Transverse colon (tissue), 4 donors: ENCODE results near the gene TTC38. TPM values are rescaled to one million over a fixed set of nuclear protein-coding genes. Genes with fewer than 3 reads are reported as not detected.

Experiments used
- DNase-seq: peaks from one replicate; pipeline ENCODE4 v3.0.0-alpha.2; 2019
- H3K27ac ChIP-seq, 4 donors: fragments of 200-600 bp; sonication (generic); 2 replicates each; pipeline ENCODE4 v1.5.1; 2016 to 2018; ENCODE audit warnings: inconsistent platforms in 4 of 4
- H3K27me3 ChIP-seq: fragments of 200-600 bp; sonication (generic); 2 replicates; pipeline ENCODE4 v1.5.1; 2017; ENCODE audit warnings: inconsistent platforms
- H3K36me3 ChIP-seq, 4 donors: fragments of 200-600 bp; sonication (generic); 2 replicates each; pipeline ENCODE4 v1.5.1; 2017 to 2019; ENCODE audit warnings: inconsistent platforms in 4 of 4
- H3K4me1 ChIP-seq, 4 donors: fragments of 200-600 bp; sonication (generic); 2 replicates each; pipeline ENCODE4 v1.5.1; 2017 to 2020; ENCODE audit warnings: inconsistent platforms in 4 of 4
- H3K4me3 ChIP-seq, 4 donors: fragments of 200-600 bp; sonication (generic); 1 replicate in 1 of 4; 2 replicates in 3 of 4; pipeline versions ENCODE4 v1.5.1 to v1.6.1; 2017 to 2019; ENCODE audit warnings: inconsistent platforms in 4 of 4
- H3K9me3 ChIP-seq, 2 donors: fragments of 200-600 bp; sonication (generic); 2 replicates each; pipeline ENCODE4 v1.5.1; 2017 to 2019; ENCODE audit warnings: inconsistent platforms in 2 of 2
- CTCF ChIP-seq, 5 experiments: fragments of 200-600 bp in 3 of 5; fragments of 450-650 bp in 2 of 5; sonication (generic) in 3 of 5; IDR thresholded peaks; 1 replicate in 2 of 5; 2 replicates in 3 of 5; pipeline ENCODE4 v1.5.1; 2016 to 2017; ENCODE audit warnings: antibody characterized with exemption in 5 of 5, inconsistent platforms in 3 of 5, mild to moderate bottlenecking in 2 of 5, moderate library complexity in 1 of 5
- EP300 ChIP-seq: sonication (generic); formaldehyde crosslinking; IDR thresholded peaks from one replicate; pipeline ENCODE4 v1.6.1; 2017; ENCODE audit warnings: antibody characterized with exemption, low read depth
- POLR2A ChIP-seq: fragments of 450-650 bp; IDR thresholded peaks from one replicate; pipeline ENCODE4 v1.6.1; 2016; ENCODE audit warnings: antibody characterized with exemption, mild to moderate bottlenecking, moderate library complexity
- POLR2AphosphoS5 ChIP-seq, 3 donors: sonication (generic); formaldehyde crosslinking; IDR thresholded peaks; one replicate each; pipeline ENCODE4 v1.6.1; 2016; ENCODE audit warnings: antibody characterized with exemption in 3 of 3
- WGBS, 2 donors: methylation state at CpG; one replicate each; pipeline ENCODE4 v1.1.5; 2018; ENCODE audit warnings: low coverage in 1 of 2; 5-methylcytosine and 5-hydroxymethylcytosine counted together
- in situ Hi-C, 4 donors: fragments of 200-750 bp; cut with MboI; loops; one replicate each; pipeline versions ENCODE4 v1.15.0 to v1.15.1; 2017; ENCODE audit warnings: low sequenced_read_pairs in 3 of 4, low pct_ligation_motif_present in 1 of 4, low pct_unique_long_range_greater_than_20kb in 1 of 4
- intact Hi-C: fragments of 100-400 bp; cut with DNase I; formaldehyde crosslinking; loops from one replicate; pipeline ENCODE4 v1.15.1; 2023; ENCODE audit warnings: low total_unique reads
- total RNA-seq, 4 donors: library from RNA; depleted of rRNA; stranded (reverse); fragments of >200 nt; gene quantifications; one replicate each; pipeline ENCODE4 v1.1.0, GENCODE V29; 2016

TTC38 gene
- total RNA-seq, 4 donors from 2014 or later, result 167 to 316 (median 292) TPM

DNA sequence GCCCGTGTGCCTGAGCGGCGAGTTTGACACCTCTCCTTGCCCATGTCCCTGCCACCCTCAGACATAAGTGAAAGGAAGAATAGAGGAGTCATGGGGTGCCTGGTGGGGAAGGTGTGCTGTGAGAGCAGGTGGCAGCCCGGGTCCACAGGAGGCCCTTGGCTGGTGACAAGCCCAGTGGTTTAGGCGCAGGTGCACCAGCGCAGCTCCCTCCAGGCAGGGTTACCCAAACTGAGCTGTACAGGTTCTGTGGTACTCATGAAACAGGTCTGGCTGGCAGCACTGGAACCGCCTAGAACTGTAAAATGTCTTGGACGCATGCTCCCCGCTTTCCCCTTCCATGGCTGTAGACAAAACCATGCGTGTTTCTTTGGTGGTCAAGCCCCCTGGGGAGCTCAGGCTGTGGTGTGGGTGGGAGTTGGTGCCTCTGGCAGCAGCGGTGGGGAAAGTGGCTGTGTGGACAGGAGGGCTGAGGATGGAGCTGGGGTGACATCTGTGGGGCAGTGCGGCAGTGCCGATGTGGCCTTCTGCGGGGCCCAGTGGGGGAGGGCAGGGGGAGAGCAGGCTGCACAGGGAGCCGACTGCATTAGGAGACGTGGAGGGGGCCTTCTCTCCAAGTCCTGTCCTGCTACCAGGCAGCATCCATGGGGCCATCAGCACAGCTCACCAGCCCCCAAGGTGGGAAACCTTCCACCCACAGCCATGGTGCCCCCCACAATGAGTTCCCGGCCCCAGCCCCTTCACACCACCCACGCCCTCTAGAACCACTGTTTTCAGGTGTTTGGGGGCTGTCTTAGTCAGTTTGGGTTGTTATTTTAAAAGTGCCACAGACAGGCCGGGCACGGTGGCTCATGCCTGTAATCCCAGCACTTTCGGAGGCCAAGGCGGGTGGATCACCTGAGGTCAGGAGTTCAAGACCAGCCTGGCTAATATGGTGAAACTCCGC lies 23.3 kb downstream of the TTC38 start:
- peaks cover 0 to 15% (median 7%) of the 10 kb centered on the region in 4 donors for H3K36me3 ChIP-seq
- DNase-seq, result no peak
- in situ Hi-C loops (loop anchor here in 1 of 4 donors (10.0 kb wide), 1 partner anchor 146 kb away; no protein-coding TSS in a partner anchor), intact Hi-C loops (no loop called here)
- TF ChIP-seq EP300, result no peak
- no peak for TF ChIP-seq POLR2A
- 94% methylated on average over 23 of the region's 23 CpGs; no CpG with 5 or more reads in 1 of the 2 donors for WGBS, 2 donors
- H3K27me3 ChIP-seq, result no peaks in the 10 kb centered on the region
- no peak overlapping the region for H3K4me3 ChIP-seq
- H3K9me3 ChIP-seq, result no peaks in the 10 kb centered on the region
- H3K4me1 ChIP-seq, result peaks cover 6 to 13% (median 7%) of the 10 kb centered on the region in 4 donors
- no peak overlapping the region for H3K27ac ChIP-seq

DNA sequence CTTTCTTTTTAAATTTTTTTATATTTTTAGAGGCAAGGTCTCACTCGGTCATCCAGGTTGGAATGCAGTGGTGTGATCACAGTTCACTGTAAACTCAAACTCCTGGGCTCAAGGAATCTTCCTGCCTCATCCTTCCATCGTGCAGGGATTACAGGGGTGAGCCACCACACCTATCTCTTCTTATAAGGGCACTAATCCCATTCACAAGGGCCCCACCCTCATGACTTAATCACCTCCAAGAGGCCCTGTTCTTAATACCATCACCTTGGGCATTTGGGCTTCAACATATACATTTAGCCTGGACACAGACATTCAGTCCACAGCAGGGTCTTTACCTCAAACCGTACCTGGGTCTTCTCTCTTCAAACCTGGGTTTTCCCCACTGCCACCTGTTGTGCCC lies 24.4 kb downstream of the TTC38 start:
- H3K27me3 ChIP-seq, result no peaks in the 10 kb centered on the region
- peak overlapping the region in 2 of 4 donors; percentile 33 to 39 for H3K27ac ChIP-seq
- in situ Hi-C loops, result loop anchor here in 1 of 4 donors (10.0 kb wide), 1 partner anchor 147 kb away; no protein-coding TSS in a partner anchor
- no peak for DNase-seq
- no peaks in the 10 kb centered on the region for H3K9me3 ChIP-seq
- WGBS, 2 donors, result 92% methylated on average over 3 of the region's 3 CpGs; no CpG with 5 or more reads in 1 of the 2 donors
- peaks cover 0 to 15% (median 6%) of the 10 kb centered on the region in 4 donors for H3K36me3 ChIP-seq
- intact Hi-C loops, result no loop called here
- H3K4me3 ChIP-seq, result no peak overlapping the region
- TF ChIP-seq POLR2A (no peak), POLR2AphosphoS5 (IDR thresholded peaks at IDR 0.05) (no peak), EP300 (no peak), CTCF (IDR thresholded peaks at IDR 0.05) (no peak)
- peaks cover 10 to 19% (median 14%) of the 10 kb centered on the region in 4 donors for H3K4me1 ChIP-seq

DNA sequence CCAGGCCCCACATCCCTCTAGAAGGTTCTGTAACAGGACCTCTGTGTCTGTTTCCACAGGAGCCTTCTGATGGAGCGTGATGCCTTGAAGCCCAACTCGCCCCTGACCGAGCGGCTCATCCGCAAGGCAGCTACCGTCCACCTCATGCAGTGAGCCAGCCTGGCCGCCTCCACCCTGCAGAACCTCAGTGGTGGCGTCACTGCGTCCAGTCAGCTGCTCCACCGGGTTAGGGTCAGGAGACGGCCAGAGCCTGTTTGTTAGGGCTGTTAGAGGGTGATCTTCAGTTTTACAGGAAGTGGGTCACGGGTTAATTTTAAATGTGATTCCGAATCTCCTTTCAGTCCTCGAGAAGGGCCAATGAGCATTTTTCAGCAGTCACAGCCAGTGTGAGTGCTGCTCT lies 24.9 kb downstream of the TTC38 start:
- H3K9me3 ChIP-seq, result no peaks in the 10 kb centered on the region
- no peak overlapping the region for H3K4me3 ChIP-seq
- in situ Hi-C loops (loop anchor here in 1 of 4 donors (10.0 kb wide), 1 partner anchor 148 kb away; no protein-coding TSS in a partner anchor), intact Hi-C loops (no loop called here)
- DNase-seq, result peak; percentile 32
- H3K27ac ChIP-seq, result peak overlapping the region in 2 of 4 donors; percentile 33 to 39
- H3K27me3 ChIP-seq, result no peaks in the 10 kb centered on the region
- H3K4me1 ChIP-seq, result peaks cover 15 to 20% (median 17%) of the 10 kb centered on the region in 4 donors
- TF ChIP-seq CTCF (IDR thresholded peaks at IDR 0.05) (no peak), POLR2A (no peak), POLR2AphosphoS5 (IDR thresholded peaks at IDR 0.05) (no peak), EP300 (no peak)
- WGBS, 2 donors, result 91% methylated on average over 13 of the region's 14 CpGs; no CpG with 5 or more reads in 1 of the 2 donors
- peaks cover 0 to 15% (median 6%) of the 10 kb centered on the region in 4 donors for H3K36me3 ChIP-seq

GRCh38 chr22:46293577-46294260 lies 25.9 kb downstream of the TTC38 start:
- DNase-seq, result peak; percentile 45

More at GRCh38 chr22:46293577-46294260, 25.9 kb downstream of the TTC38 start:
- intact Hi-C loops, result no loop called here
- in situ Hi-C loops, result loop anchor here in 1 of 4 donors (10.0 kb wide), 1 partner anchor 149 kb away; no protein-coding TSS in a partner anchor
- Histone ChIP-seq H3K9me3 (no peaks in the 10 kb centered on the region), H3K36me3 (peaks cover 0 to 15% (median 6%) of the 10 kb centered on the region in 4 donors), H3K4me1 (peaks cover 16 to 22% (median 17%) of the 10 kb centered on the region in 4 donors), H3K27me3 (no peaks in the 10 kb centered on the region), H3K27ac (peak overlapping the region in 2 of 4 donors; percentile 3 to 39), H3K4me3 (no peak overlapping the region)
- 91% methylated on average over 11 of the region's 11 CpGs; no CpG with 5 or more reads in 1 of the 2 donors for WGBS, 2 donors
- TF ChIP-seq POLR2AphosphoS5 (IDR thresholded peaks at IDR 0.05), result peak in 1 of 3 donors; percentile 36
- TF ChIP-seq CTCF (IDR thresholded peaks at IDR 0.05), result no peak
- TF ChIP-seq EP300, result no peak
- no peak for TF ChIP-seq POLR2A
